ENCODE data around the gene ANGPTL7.
"Not testable (repeated sequence)": the region's sequence is repeated elsewhere in the genome, so short reads cannot be mapped to it uniquely, and the experiment has no call there.

Gene ANGPTL7

GRCh38 chr1:11152755-11153154, 36.4 kb upstream of the ANGPTL7 start:
- peaks cover 9% of the 10 kb centered on the region; the same call in 1 of the 2 replicates for H3K4me1 ChIP-seq (ENCODE audit: control insufficient read depth, insufficient read depth, low read length)
- H3K36me3 ChIP-seq (ENCODE audit: control insufficient read depth, insufficient read depth, low read length), result peaks cover 71% of the 10 kb centered on the region
- H3K27ac ChIP-seq (ENCODE audit: low read depth, low read length), result no peak overlapping the region
- H3K4me3 ChIP-seq (ENCODE audit: low read depth, low read length), result no peak overlapping the region
- no peaks in the 10 kb centered on the region for H3K9me3 ChIP-seq (ENCODE audit: control insufficient read depth, insufficient read depth, low read length)
- H3K27me3 ChIP-seq (ENCODE audit: control insufficient read depth, insufficient read depth, low read length), result no peaks in the 10 kb centered on the region
- H3K9ac ChIP-seq (ENCODE audit: low read depth, low read length), result no peak overlapping the region

GRCh38 chr1:11153184-11153583, 36.0 kb upstream of the ANGPTL7 start:
- Histone ChIP-seq H3K9ac (ENCODE audit: low read depth, low read length) (no peak overlapping the region), H3K27ac (ENCODE audit: low read depth, low read length) (no peak overlapping the region), H3K9me3 (ENCODE audit: control insufficient read depth, insufficient read depth, low read length) (no peaks in the 10 kb centered on the region), H3K4me1 (ENCODE audit: control insufficient read depth, insufficient read depth, low read length) (0 out of 2 replicates have a peak, but pooled peaks cover 4% of the 10 kb centered on the region), H3K4me3 (ENCODE audit: low read depth, low read length) (no peak overlapping the region), H3K36me3 (ENCODE audit: control insufficient read depth, insufficient read depth, low read length) (peaks cover 67% of the 10 kb centered on the region), H3K27me3 (ENCODE audit: control insufficient read depth, insufficient read depth, low read length) (no peaks in the 10 kb centered on the region)

GRCh38 chr1:11156441-11156840, 32.7 kb upstream of the ANGPTL7 start:
- H3K9me3 ChIP-seq (ENCODE audit: control insufficient read depth, insufficient read depth, low read length), result no peaks in the 10 kb centered on the region
- H3K4me1 ChIP-seq (ENCODE audit: control insufficient read depth, insufficient read depth, low read length), result 0 out of 2 replicates have a peak, but pooled peaks cover 4% of the 10 kb centered on the region
- H3K36me3 ChIP-seq (ENCODE audit: control insufficient read depth, insufficient read depth, low read length), result peaks cover 40% of the 10 kb centered on the region
- H3K27ac ChIP-seq (ENCODE audit: low read depth, low read length), result no peak overlapping the region
- H3K9ac ChIP-seq (ENCODE audit: low read depth, low read length), result no peak overlapping the region
- no peaks in the 10 kb centered on the region for H3K27me3 ChIP-seq (ENCODE audit: control insufficient read depth, insufficient read depth, low read length)
- no peak overlapping the region for H3K4me3 ChIP-seq (ENCODE audit: low read depth, low read length)

- H3K36me3 ChIP-seq (ENCODE audit: control insufficient read depth, insufficient read depth, low read length), result peaks cover 36% of the 10 kb centered on the region
- H3K27ac ChIP-seq (ENCODE audit: low read depth, low read length), result no peak overlapping the region
- H3K9ac ChIP-seq (ENCODE audit: low read depth, low read length), result no peak overlapping the region
These were observed 32.2 kb upstream of the ANGPTL7 start for GRCh38 chr1:11156963-11157362.

GRCh38 chr1:11157394-11157793, 31.8 kb upstream of the ANGPTL7 start:
- H3K4me3 ChIP-seq (ENCODE audit: low read depth, low read length), result no peak overlapping the region
- H3K27me3 ChIP-seq (ENCODE audit: control insufficient read depth, insufficient read depth, low read length), result no peaks in the 10 kb centered on the region
- no peak overlapping the region for H3K27ac ChIP-seq (ENCODE audit: low read depth, low read length)
- H3K9me3 ChIP-seq (ENCODE audit: control insufficient read depth, insufficient read depth, low read length), result no peaks in the 10 kb centered on the region
- no peak overlapping the region for H3K9ac ChIP-seq (ENCODE audit: low read depth, low read length)
- H3K36me3 ChIP-seq (ENCODE audit: control insufficient read depth, insufficient read depth, low read length), result peaks cover 36% of the 10 kb centered on the region
- H3K4me1 ChIP-seq (ENCODE audit: control insufficient read depth, insufficient read depth, low read length), result 0 out of 2 replicates have a peak, but pooled peaks cover 4% of the 10 kb centered on the region

More at GRCh38 chr1:11156963-11157362, 32.2 kb upstream of the ANGPTL7 start:
- Histone ChIP-seq H3K27me3 (ENCODE audit: control insufficient read depth, insufficient read depth, low read length) (no peaks in the 10 kb centered on the region), H3K9me3 (ENCODE audit: control insufficient read depth, insufficient read depth, low read length) (no peaks in the 10 kb centered on the region), H3K4me1 (ENCODE audit: control insufficient read depth, insufficient read depth, low read length) (0 out of 2 replicates have a peak, but pooled peaks cover 4% of the 10 kb centered on the region), H3K4me3 (ENCODE audit: low read depth, low read length) (no peak overlapping the region)

- H3K27ac ChIP-seq (ENCODE audit: low read depth, low read length), result no peak overlapping the region
- H3K9ac ChIP-seq (ENCODE audit: low read depth, low read length), result no peak overlapping the region
- 0 out of 2 replicates have a peak, but pooled peaks cover 1% of the 10 kb centered on the region for H3K4me1 ChIP-seq (ENCODE audit: control insufficient read depth, insufficient read depth, low read length)
- no peaks in the 10 kb centered on the region for H3K27me3 ChIP-seq (ENCODE audit: control insufficient read depth, insufficient read depth, low read length)
- no peak overlapping the region for H3K4me3 ChIP-seq (ENCODE audit: low read depth, low read length)
- peaks cover 31% of the 10 kb centered on the region for H3K36me3 ChIP-seq (ENCODE audit: control insufficient read depth, insufficient read depth, low read length)
- H3K9me3 ChIP-seq (ENCODE audit: control insufficient read depth, insufficient read depth, low read length), result no peaks in the 10 kb centered on the region
These were observed 31.3 kb upstream of the ANGPTL7 start for GRCh38 chr1:11157867-11158266.

GRCh38 chr1:11158291-11158690, 30.9 kb upstream of the ANGPTL7 start:
- H3K27ac ChIP-seq (ENCODE audit: low read depth, low read length), result no peak overlapping the region
- no peak overlapping the region for H3K9ac ChIP-seq (ENCODE audit: low read depth, low read length)
- peaks cover 29% of the 10 kb centered on the region for H3K36me3 ChIP-seq (ENCODE audit: control insufficient read depth, insufficient read depth, low read length)
- H3K9me3 ChIP-seq (ENCODE audit: control insufficient read depth, insufficient read depth, low read length), result no peaks in the 10 kb centered on the region
- no peak overlapping the region for H3K4me3 ChIP-seq (ENCODE audit: low read depth, low read length)
- H3K4me1 ChIP-seq (ENCODE audit: control insufficient read depth, insufficient read depth, low read length), result no peaks in the 10 kb centered on the region
- no peaks in the 10 kb centered on the region for H3K27me3 ChIP-seq (ENCODE audit: control insufficient read depth, insufficient read depth, low read length)

- Histone ChIP-seq H3K9me3 (ENCODE audit: control insufficient read depth, insufficient read depth, low read length) (no peaks in the 10 kb centered on the region), H3K36me3 (ENCODE audit: control insufficient read depth, insufficient read depth, low read length) (peaks cover 29% of the 10 kb centered on the region), H3K9ac (ENCODE audit: low read depth, low read length) (no peak overlapping the region), H3K4me1 (ENCODE audit: control insufficient read depth, insufficient read depth, low read length) (no peaks in the 10 kb centered on the region), H3K27ac (ENCODE audit: low read depth, low read length) (no peak overlapping the region), H3K4me3 (ENCODE audit: low read depth, low read length) (no peak overlapping the region), H3K27me3 (ENCODE audit: control insufficient read depth, insufficient read depth, low read length) (no peaks in the 10 kb centered on the region)
These were observed 30.3 kb upstream of the ANGPTL7 start for GRCh38 chr1:11158720-11159321.

- not testable (repeated sequence) for H3K9ac ChIP-seq (ENCODE audit: low read depth, low read length); H3K9me3 ChIP-seq (ENCODE audit: control insufficient read depth, insufficient read depth, low read length); H3K27ac ChIP-seq (ENCODE audit: low read depth, low read length); H3K27me3 ChIP-seq (ENCODE audit: control insufficient read depth, insufficient read depth, low read length); H3K4me1 ChIP-seq (ENCODE audit: control insufficient read depth, insufficient read depth, low read length); H3K4me3 ChIP-seq (ENCODE audit: low read depth, low read length)
- peaks cover 12% of the 10 kb centered on the region for H3K36me3 ChIP-seq (ENCODE audit: control insufficient read depth, insufficient read depth, low read length)
These were observed 26.4 kb upstream of the ANGPTL7 start for GRCh38 chr1:11162752-11163151.

GRCh38 chr1:11166744-11167143, 22.4 kb upstream of the ANGPTL7 start:
- not testable (repeated sequence) for H3K4me3 ChIP-seq (ENCODE audit: low read depth, low read length); H3K4me1 ChIP-seq (ENCODE audit: control insufficient read depth, insufficient read depth, low read length); H3K9ac ChIP-seq (ENCODE audit: low read depth, low read length); H3K27ac ChIP-seq (ENCODE audit: low read depth, low read length); H3K9me3 ChIP-seq (ENCODE audit: control insufficient read depth, insufficient read depth, low read length); H3K27me3 ChIP-seq (ENCODE audit: control insufficient read depth, insufficient read depth, low read length)
- peaks cover 19% of the 10 kb centered on the region for H3K36me3 ChIP-seq (ENCODE audit: control insufficient read depth, insufficient read depth, low read length)

GRCh38 chr1:11168731-11169130, 20.4 kb upstream of the ANGPTL7 start:
- Histone ChIP-seq H3K9ac (ENCODE audit: low read depth, low read length) (no peak overlapping the region), H3K27me3 (ENCODE audit: control insufficient read depth, insufficient read depth, low read length) (no peaks in the 10 kb centered on the region), H3K4me1 (ENCODE audit: control insufficient read depth, insufficient read depth, low read length) (no peaks in the 10 kb centered on the region), H3K27ac (ENCODE audit: low read depth, low read length) (no peak overlapping the region), H3K36me3 (ENCODE audit: control insufficient read depth, insufficient read depth, low read length) (peaks cover 19% of the 10 kb centered on the region), H3K9me3 (ENCODE audit: control insufficient read depth, insufficient read depth, low read length) (no peaks in the 10 kb centered on the region), H3K4me3 (ENCODE audit: low read depth, low read length) (no peak overlapping the region)
